ENCODE data around the gene CYP1A2. TPM values are rescaled to one million over a fixed set of nuclear protein-coding genes. Genes with fewer than 3 reads are reported as not detected.

CYP1A2 gene
- total RNA-seq, 1 donor from 2014 or later, result not detected

DNA sequence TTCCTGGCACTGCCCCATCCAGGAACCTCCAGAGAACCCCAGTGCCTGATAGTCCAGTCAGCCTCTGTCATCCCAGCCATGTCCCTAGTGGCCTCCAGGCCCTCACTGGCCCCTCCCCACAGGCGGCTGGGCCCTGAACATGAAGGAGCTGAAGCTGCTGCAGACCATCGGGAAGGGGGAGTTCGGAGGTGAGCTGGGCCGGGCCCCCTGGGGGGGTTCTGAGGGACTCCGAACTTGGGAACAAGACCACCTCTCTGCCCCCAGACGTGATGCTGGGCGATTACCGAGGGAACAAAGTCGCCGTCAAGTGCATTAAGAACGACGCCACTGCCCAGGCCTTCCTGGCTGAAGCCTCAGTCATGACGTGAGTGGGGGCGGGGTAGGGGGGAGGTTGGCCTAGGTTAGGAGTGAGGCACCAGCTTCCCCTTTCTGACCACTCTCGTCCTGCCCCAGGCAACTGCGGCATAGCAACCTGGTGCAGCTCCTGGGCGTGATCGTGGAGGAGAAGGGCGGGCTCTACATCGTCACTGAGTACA, 52.0 kb downstream of the CYP1A2 start:
- no peak for DNase-seq (ENCODE audit: low spot score in 2 of 2)
- FAIRE-seq, result no peak

DNA sequence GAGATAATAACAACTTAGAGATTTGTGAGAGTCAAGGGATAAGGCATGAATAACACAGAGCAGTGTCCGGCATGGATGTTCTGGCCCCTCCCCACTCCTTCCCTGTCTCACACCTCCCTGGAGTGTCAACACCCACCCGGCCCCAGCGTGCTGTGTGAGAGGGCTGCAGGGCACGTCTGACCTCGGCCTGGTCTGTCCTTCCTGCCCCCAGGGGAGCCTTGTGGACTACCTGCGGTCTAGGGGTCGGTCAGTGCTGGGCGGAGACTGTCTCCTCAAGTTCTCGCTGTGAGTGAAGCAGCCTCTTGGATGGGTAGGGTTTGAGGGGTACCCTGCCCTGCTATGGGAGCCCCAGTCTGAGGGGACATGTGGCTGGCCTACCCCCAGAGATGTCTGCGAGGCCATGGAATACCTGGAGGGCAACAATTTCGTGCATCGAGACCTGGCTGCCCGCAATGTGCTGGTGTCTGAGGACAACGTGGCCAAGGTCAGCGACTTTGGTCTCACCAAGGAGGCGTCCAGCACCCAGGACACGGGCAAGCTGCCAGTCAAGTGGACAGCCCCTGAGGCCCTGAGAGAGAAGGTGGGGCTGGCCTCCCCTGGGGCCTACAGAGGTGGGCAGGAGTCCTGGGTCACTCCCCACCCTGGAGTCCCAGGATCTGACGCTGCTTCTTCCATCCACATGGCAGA, 52.8 kb downstream of the CYP1A2 start:
- DNase-seq (ENCODE audit: low spot score in 2 of 2) (no peak), FAIRE-seq (no peak)

DNA sequence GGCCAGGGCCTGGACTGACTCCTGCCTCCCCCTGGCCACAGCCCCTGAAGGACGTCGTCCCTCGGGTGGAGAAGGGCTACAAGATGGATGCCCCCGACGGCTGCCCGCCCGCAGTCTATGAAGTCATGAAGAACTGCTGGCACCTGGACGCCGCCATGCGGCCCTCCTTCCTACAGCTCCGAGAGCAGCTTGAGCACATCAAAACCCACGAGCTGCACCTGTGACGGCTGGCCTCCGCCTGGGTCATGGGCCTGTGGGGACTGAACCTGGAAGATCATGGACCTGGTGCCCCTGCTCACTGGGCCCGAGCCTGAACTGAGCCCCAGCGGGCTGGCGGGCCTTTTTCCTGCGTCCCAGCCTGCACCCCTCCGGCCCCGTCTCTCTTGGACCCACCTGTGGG, 53.6 kb downstream of the CYP1A2 start:
- FAIRE-seq, result no peak

DNA sequence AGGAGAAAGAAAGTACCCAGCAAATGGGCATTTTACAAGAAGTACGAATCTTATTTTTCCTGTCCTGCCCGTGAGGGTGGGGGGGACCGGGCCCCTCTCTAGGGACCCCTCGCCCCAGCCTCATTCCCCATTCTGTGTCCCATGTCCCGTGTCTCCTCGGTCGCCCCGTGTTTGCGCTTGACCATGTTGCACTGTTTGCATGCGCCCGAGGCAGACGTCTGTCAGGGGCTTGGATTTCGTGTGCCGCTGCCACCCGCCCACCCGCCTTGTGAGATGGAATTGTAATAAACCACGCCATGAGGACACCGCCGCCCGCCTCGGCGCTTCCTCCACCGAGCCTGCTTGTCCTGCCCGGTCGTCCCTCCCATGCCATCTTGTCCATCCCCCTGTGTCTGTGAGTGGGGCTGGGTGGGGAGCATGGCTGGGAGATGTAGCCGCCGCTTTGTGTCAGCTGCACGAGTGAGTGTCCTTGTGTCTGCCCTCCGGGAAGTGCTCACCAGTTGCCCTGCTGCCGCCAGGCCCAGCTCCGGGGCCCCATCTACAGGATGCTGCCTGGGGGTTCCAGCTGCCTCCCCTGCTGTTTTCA, 54.3 kb downstream of the CYP1A2 start:
- FAIRE-seq (no peak), DNase-seq (ENCODE audit: low spot score in 2 of 2) (no peak)

More for the DNA sequence above, 53.6 kb downstream of the CYP1A2 start:
- DNase-seq (ENCODE audit: low spot score in 2 of 2), result no peak

DNA sequence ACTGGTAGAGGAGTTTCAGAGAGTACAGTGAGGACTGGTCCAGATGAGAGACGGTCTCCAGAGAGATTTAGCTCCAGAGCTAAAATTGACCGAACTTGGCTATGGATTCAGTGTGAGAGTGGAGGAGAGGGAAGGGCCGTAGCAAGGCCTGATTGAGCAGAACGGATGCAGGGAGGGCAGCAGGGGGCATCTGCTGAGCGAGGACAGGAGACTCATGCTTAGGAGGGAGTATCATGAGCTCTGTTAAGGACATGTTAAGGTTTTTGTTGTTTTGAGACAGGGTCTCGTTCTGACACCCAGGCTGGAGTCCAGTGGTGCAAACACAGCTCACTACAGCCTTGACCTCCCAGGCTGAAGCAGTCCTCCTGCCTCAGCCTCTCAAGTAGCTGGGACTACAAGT, 56.3 kb downstream of the CYP1A2 start:
- FAIRE-seq, result no peak
- no peak for DNase-seq (ENCODE audit: low spot score in 2 of 2)

Small RNAs within 50 kb of the gene (small RNA-seq; reads per million reads assigned to genes)
- not detected for gene MIR4513

Other genes with a start within 250 kb of the CYP1A2 start
- gene ARID3B, start 207.6 kb upstream of the CYP1A2 start, total RNA-seq, result 3.7 TPM
- 26.5 TPM for gene CLK3, start 133.0 kb upstream of the CYP1A2 start, total RNA-seq
- gene EDC3, start 52.8 kb upstream of the CYP1A2 start, total RNA-seq, result 12.2 TPM
- gene CYP1A1, start 23.3 kb upstream of the CYP1A2 start, total RNA-seq, result 0.41 TPM
- 26.5 TPM for gene CSK, start 33.2 kb downstream of the CYP1A2 start, total RNA-seq
- not detected for gene LMAN1L, start 64.0 kb downstream of the CYP1A2 start, total RNA-seq
- gene CPLX3, start 77.8 kb downstream of the CYP1A2 start, total RNA-seq, result 0.82 TPM
- gene ULK3, start 94.3 kb downstream of the CYP1A2 start, total RNA-seq, result 30.6 TPM
- 4.5 TPM for gene SCAMP2, start 124.5 kb downstream of the CYP1A2 start, total RNA-seq
- gene MPI, start 141.2 kb downstream of the CYP1A2 start, total RNA-seq, result 26.1 TPM
- gene FAM219B, start 158.0 kb downstream of the CYP1A2 start, total RNA-seq, result 52.2 TPM
- 46.9 TPM for gene COX5A, start 189.2 kb downstream of the CYP1A2 start, total RNA-seq
- 7.3 TPM for gene RPP25, start 207.9 kb downstream of the CYP1A2 start, total RNA-seq
- 42.8 TPM for gene SCAMP5, start 246.7 kb downstream of the CYP1A2 start, total RNA-seq